ENCODE results near the gene PPIA. TPM values are rescaled to one million over a fixed set of nuclear protein-coding genes. Genes with fewer than 3 reads are reported as not detected.

Gene PPIA
- total RNA-seq, 1 donor from 2014 or later, result 518 TPM

Other genes with a start within 250 kb of the PPIA start
- gene DDX56, start 222.8 kb upstream of the PPIA start, total RNA-seq, result 39.5 TPM
- gene TMED4, start 214.4 kb upstream of the PPIA start, total RNA-seq, result 73.4 TPM
- gene OGDH, start 190.1 kb upstream of the PPIA start, total RNA-seq, result 35.1 TPM
- 9.8 TPM for gene ZMIZ2, start 47.8 kb upstream of the PPIA start, total RNA-seq
- 227 TPM for gene H2AZ2, start 51.4 kb downstream of the PPIA start, total RNA-seq
- 36.7 TPM for gene PURB, start 88.8 kb downstream of the PPIA start, total RNA-seq
- gene MYO1G, start 182.3 kb downstream of the PPIA start, total RNA-seq, result 0.41 TPM
- 22.4 TPM for gene CCM2, start 203.5 kb downstream of the PPIA start, total RNA-seq